Mucosa of gallbladder (tissue), 1 donor: ENCODE data around the gene CBR1. TPM values are rescaled to one million over a fixed set of nuclear protein-coding genes. Genes with fewer than 3 reads are reported as not detected.
"Not testable (repeated sequence)": the region's sequence is repeated elsewhere in the genome, so short reads cannot be mapped to it uniquely, and the experiment has no call there.

Experiments used
- DNase-seq: peaks from one replicate; pipeline ENCODE4 v3.0.0-alpha.2; 2020; ENCODE audit warnings: low spot score
- total RNA-seq: library from RNA; stranded (reverse); gene quantifications from one replicate; pipeline ENCODE4 v1.2.1, GENCODE V29; 2021
- donor health status: DM: no; HTN: no; CAD: no.

CBR1 gene
- total RNA-seq, 1 donor from 2014 or later = 133 TPM

GRCh38 chr21:36048357-36048756, 21.5 kb upstream of the CBR1 start:
- DNase-seq = no peak

GRCh38 chr21:36052860-36053714, 16.7 kb upstream of the CBR1 start:
- no peak for DNase-seq

- no peak for DNase-seq
Measured at GRCh38 chr21:36053715-36054062, 16.1 kb upstream of the CBR1 start.

- DNase-seq = no peak
Measured at GRCh38 chr21:36055551-36055950, 14.3 kb upstream of the CBR1 start.

GRCh38 chr21:36059823-36060158, 10.0 kb upstream of the CBR1 start:
- no peak for DNase-seq

GRCh38 chr21:36060159-36060921, 9.5 kb upstream of the CBR1 start, which contains the start of gene SETD4:
TSS of gene SETD4 (minus strand) at chr21:36060526. CDS start at chr21:36058888, 1,638 bp downstream.
- DNase-seq = peak; percentile 93

- no peak for DNase-seq
Measured at GRCh38 chr21:36061445-36061844, 8.4 kb upstream of the CBR1 start.

- no peak for DNase-seq
Measured at GRCh38 chr21:36063375-36064084, 6.3 kb upstream of the CBR1 start.

- no peak for DNase-seq
Measured at GRCh38 chr21:36064085-36064460, 5.8 kb upstream of the CBR1 start.

- DNase-seq = no peak
Measured at GRCh38 chr21:36065497-36066036, 4.3 kb upstream of the CBR1 start.

GRCh38 chr21:36068748-36069398, 951 bp upstream of the CBR1 start:
- DNase-seq = no peak

- no peak for DNase-seq
Measured at GRCh38 chr21:36070999-36071398, 1.2 kb downstream of the CBR1 start.

- DNase-seq = no peak
Measured at GRCh38 chr21:36072453-36073162, 2.8 kb downstream of the CBR1 start.

- DNase-seq = no peak
Measured at GRCh38 chr21:36073181-36073580, 3.4 kb downstream of the CBR1 start.

GRCh38 chr21:36073911-36074310, 4.1 kb downstream of the CBR1 start:
- DNase-seq = not testable (repeated sequence)

GRCh38 chr21:36075171-36075570, 5.3 kb downstream of the CBR1 start:
- no peak for DNase-seq

- no peak for DNase-seq
Measured at GRCh38 chr21:36075953-36076352, 6.1 kb downstream of the CBR1 start.

- DNase-seq = no peak
Measured at GRCh38 chr21:36076878-36077655, 7.2 kb downstream of the CBR1 start.

GRCh38 chr21:36077758-36078157, 7.9 kb downstream of the CBR1 start:
- no peak for DNase-seq

GRCh38 chr21:36079010-36079649, 9.3 kb downstream of the CBR1 start:
- no peak for DNase-seq
